ENCODE results near the gene CCDC33. TPM values are rescaled to one million over a fixed set of nuclear protein-coding genes. Genes with fewer than 3 reads are reported as not detected.

Gene CCDC33
- total and polyA plus RNA-seq, 2 donors (not counting 1 experiment from before 2014, with no cell fraction given), result not detected

DNA sequence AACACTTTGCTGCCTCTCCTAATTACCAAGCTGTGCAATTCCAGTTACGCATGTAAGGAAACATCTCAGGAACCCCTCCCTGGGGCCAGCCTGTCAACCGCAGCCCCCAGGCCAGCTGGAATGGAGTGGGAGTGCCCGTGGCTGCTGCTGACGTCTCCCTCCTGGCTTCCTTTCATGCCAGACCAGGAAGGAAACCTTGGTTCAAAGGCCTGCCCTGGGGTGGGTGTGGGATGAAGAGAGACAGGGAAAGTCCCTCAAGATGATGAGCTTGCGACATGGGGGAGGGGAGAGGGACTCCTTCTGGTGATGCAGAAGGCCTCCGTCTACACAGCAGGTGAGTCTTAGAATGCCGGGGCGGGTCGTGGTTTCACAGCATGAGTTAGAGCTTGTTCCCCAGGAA is 142.7 kb downstream of the CCDC33 start:
- Mint-ChIP-seq H3K27me3 (no peaks in the 10 kb centered on the region), H3K27ac (peak overlapping the region; percentile 20), H3K9me3 (ENCODE audit: insufficient read depth) (no peaks in the 10 kb centered on the region), H3K4me3 (no peak overlapping the region), H3K4me1 (peaks cover 39% of the 10 kb centered on the region)
- no peaks in the 10 kb centered on the region for H3K27me3 ChIP-seq (replicated peaks in 1 of 4; ENCODE audit: control extremely low read depth in 1 of 4, control insufficient read depth in 3 of 4, insufficient read depth in 4 of 4, low read length in 3 of 4)
- TF ChIP-seq EZH2 (IDR thresholded peaks at IDR 0.05; ENCODE audit: borderline replicate concordance, insufficient read depth, low read depth, low read length, poor library complexity, severe bottlenecking), result no peak
- TF ChIP-seq, protein P1, sequence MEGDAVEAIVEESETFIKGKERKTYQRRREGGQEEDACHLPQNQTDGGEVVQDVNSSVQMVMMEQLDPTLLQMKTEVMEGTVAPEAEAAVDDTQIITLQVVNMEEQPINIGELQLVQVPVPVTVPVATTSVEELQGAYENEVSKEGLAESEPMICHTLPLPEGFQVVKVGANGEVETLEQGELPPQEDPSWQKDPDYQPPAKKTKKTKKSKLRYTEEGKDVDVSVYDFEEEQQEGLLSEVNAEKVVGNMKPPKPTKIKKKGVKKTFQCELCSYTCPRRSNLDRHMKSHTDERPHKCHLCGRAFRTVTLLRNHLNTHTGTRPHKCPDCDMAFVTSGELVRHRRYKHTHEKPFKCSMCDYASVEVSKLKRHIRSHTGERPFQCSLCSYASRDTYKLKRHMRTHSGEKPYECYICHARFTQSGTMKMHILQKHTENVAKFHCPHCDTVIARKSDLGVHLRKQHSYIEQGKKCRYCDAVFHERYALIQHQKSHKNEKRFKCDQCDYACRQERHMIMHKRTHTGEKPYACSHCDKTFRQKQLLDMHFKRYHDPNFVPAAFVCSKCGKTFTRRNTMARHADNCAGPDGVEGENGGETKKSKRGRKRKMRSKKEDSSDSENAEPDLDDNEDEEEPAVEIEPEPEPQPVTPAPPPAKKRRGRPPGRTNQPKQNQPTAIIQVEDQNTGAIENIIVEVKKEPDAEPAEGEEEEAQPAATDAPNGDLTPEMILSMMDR (IDR thresholded peaks at IDR 0.05), result no peak
- WGBS (ENCODE audit: insufficient coverage), result 21% methylated on average over 9 of the region's 9 CpGs
- no peaks in the 10 kb centered on the region for H3K9me3 ChIP-seq (ENCODE audit: control extremely low read depth in 1 of 3, control insufficient read depth in 2 of 3, insufficient read depth in 1 of 3, low read length in 2 of 3)
- intact Hi-C loops (cut with micrococcal nuclease), result loop anchor here (10.0 kb wide), 1 partner anchor 1356 kb away; no protein-coding TSS in a partner anchor
- H2AFZ ChIP-seq (ENCODE audit: insufficient read depth, low read depth, low read length, poor library complexity, severe bottlenecking), result peak overlapping the region; percentile 5
- H3K36me3 ChIP-seq (replicated peaks in 1 of 2; ENCODE audit: control extremely low read depth in 1 of 2, control insufficient read depth in 1 of 2, extremely low read depth in 1 of 2, insufficient read depth in 2 of 2, low read length in 1 of 2), result no peaks in the 10 kb centered on the region
- POLR2A ChIA-PET, result interaction anchor here (0.6 to 2.9 kb wide), 3 partner anchors 55 to 396 kb away, joined by 3 to 14 read pairs (median 12); partner anchors contain the start of gene SEMA7A
- CTCF ChIA-PET, result interaction anchor here (1.1 to 23.1 kb wide), 9 partner anchors 8 to 254 kb away, joined by 3 to 855 read pairs (median 4); partner anchors contain the start of genes CYP11A1 and SEMA7A
- H4K20me1 ChIP-seq (ENCODE audit: control insufficient read depth, insufficient read depth, low read length, poor library complexity, severe bottlenecking), result no peaks in the 10 kb centered on the region
- peaks cover 30 to 37% of the 10 kb centered on the region in 2 donors for H3K4me1 ChIP-seq (ENCODE audit: control insufficient read depth in 2 of 2, insufficient read depth in 2 of 2, low read length in 2 of 2)
- H3K79me2 ChIP-seq (ENCODE audit: control insufficient read depth, insufficient read depth, low read length), result peaks cover 11% of the 10 kb centered on the region
- no peak overlapping the region for H3K27ac ChIP-seq (ENCODE audit: low read length in 2 of 2)
- no peak overlapping the region for H3K9ac ChIP-seq (ENCODE audit: low read length)
- DNase-seq (peak; percentile 50), ATAC-seq (ENCODE audit: low read depth) (no peak)
- no peak overlapping the region for H3K4me2 ChIP-seq (replicated peaks; ENCODE audit: low read depth, low read length, poor library complexity, severe bottlenecking)
- H3K4me3 ChIP-seq (ENCODE audit: control extremely low read depth in 1 of 5, extremely low read depth in 1 of 5, insufficient read depth in 1 of 5, low read depth in 2 of 5, low read length in 4 of 5), result no peak overlapping the region
